ENCODE data around the gene CRKL. TPM values are rescaled to one million over a fixed set of nuclear protein-coding genes. Genes with fewer than 3 reads are reported as not detected.

The CRKL gene
- total RNA-seq, 1 experiment from 2014 or later: 27.4 TPM

DNA sequence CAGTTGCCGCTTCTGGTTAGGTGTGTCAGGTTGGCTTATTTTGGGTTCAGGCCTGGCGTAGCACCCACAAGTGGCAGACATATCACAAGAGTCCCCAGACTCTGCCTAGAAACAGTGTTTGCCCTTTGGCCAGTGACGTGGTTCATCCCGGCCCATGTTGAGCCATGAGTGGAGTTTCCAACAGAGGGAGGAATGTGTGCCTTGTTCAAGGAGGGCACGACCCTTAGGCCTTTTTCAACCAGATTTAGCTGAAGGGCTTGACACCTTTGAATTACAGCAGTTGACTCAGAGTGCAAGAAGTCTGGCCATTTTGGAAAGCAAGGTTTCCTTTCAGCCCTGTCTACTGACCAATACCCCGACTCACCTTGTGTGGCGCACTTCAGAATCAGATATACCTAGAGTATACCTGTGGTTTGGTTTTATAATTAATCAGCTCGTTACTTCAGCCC lies 34.7 kb downstream of the CRKL start:
- DNase-seq (ENCODE audit: low spot score): no peak

- no peak for DNase-seq (ENCODE audit: low spot score)
Measured at GRCh38 chr22:20952544-20953341, 35.5 kb downstream of the CRKL start.

DNA sequence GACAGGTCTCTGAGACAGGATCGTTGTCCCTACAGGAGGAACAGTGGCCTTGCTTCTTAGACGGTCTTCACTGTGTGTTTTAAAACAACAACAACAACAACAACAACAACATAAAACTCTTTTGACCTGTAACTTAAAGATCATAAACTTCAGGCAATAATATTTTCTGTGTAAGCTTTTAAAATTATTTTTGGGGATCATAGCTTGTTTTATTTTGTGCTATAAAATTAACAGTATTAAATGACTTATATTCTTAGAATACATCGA lies 36.1 kb downstream of the CRKL start:
- DNase-seq (ENCODE audit: low spot score): no peak

- DNase-seq (ENCODE audit: low spot score): no peak
Measured at GRCh38 chr22:20953668-20954500, 36.7 kb downstream of the CRKL start.

- no peak for DNase-seq (ENCODE audit: low spot score)
Measured at GRCh38 chr22:20955548-20955947, 38.3 kb downstream of the CRKL start.

DNA sequence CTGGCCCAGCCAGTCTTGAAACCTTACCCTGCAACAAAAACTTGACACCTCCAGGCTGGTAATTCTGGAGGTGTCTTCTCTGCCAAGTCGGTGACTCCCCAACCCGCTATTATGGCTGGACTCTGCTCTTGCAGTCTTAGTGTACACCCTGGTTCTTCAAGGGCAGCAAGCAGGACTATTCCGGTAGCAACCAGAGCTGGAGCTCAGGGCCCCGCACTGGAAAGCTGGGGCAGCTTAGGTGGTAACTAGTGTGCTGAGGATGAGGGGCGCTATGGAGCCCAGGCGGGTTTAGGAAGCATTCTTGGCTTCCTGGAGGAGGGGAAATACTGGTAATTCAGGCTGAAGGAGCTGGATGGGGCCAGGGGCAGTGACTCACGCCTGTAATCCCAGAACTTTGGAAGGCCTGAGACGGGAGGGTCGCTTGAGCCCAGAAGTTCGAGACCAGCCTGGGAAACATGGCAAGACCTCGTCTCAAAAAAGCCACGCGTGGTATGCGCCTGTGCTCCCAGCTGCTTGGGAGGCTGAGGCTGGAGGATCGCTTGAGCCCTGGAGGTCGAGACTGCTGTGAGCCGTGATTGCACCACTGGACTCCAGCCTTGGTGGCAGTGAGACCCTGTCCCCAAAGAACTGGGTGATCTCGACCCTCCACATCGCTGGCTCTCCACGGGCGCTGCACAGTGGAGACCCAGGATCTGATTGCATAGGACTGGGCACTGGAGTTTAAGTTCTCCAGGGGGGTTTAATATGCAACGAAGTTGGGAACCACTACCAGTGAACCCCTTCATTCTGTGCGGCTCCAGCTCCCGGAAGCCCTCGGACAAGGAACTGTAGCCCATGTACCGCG lies 39.3 kb downstream of the CRKL start:
- DNase-seq (ENCODE audit: low spot score): no peak

DNA sequence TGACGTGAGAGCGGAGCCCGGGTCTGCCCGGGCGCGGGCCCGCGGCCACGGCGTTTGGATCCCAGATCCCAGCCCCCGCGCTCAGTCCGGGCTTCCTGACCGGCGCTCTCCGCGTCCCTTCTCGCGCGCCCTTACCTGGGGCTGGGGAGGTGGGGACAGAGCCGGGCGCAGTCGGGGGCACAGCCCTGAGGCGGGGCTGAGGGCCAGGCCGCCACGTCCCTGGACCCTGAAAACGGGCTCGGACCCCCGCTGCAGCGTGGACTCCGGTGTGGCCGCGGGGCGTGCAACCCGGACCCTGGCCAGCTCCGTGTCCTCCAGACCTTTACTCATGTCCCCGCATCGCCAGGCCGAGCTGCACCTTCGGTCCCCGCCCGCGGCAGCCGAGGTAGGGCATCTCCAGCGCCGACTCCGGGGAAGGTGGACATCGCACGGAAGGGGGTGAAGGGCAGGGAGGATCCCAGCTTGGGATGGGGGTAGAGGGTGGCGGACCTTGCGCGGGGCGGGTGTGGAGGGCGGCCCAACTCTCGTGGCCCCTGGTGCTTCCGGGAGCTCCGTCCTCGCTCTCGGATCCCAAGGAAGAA lies 40.0 kb downstream of the CRKL start:
- no peak for DNase-seq (ENCODE audit: low spot score)

DNA sequence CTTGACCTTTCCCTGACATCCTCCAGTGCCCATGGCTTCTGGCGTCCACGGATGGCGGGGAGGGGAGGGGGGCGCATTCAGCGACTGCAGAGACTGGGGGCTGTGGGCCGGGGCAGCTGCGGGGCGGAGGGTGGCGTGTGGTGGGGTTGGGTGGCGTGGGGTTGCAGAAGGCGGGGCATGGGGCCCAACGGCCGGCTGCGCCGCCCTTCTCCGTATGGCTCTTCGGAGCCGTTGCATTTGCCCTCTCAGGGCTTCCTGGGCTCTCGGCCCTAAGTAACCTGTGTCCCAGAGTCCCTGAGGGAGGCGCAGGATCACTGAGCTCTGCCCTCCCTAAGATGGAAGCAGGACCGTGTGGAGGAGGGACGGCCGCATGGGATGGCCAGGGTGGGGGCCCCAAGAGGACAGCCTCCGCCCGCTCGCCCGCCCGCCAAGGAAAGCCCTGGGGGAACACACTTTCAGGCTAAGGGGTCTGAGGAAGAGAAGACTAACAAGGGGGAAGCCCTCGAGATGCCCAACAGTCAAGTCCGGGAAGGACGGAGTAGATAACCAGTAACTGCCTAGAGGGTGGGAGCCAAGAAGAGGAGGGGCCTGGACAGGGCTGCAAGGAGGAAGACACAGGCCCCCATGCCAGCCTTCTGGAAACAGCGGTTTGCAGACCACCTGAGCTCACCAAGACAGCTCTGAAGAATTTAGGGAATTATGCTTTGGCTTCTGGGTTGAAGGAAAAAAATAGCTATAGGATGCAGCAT lies 40.6 kb downstream of the CRKL start:
- no peak for DNase-seq (ENCODE audit: low spot score)

GRCh38 chr22:20959578-20960461 lies 42.6 kb downstream of the CRKL start:
- DNase-seq (ENCODE audit: low spot score): no peak

DNA sequence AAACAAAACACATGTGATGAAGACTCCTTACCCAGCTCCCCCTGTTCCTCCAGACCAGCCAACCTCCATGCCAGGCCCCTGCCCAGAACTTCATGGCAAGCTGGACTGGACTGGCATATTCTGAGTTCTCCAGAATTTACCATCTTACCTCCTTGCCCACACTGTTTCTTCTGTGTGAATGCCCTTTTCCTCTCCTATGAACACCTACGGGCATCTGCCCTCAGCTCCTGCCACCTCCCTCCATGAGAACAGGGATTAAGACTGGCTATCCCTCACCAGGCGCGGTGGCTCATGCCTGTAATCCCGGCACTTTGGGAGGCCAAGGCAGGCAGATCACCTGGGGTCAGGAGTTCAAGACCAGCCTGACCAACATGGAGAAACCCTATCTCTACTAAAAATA lies 43.4 kb downstream of the CRKL start:
- DNase-seq (ENCODE audit: low spot score): no peak

- no peak for DNase-seq (ENCODE audit: low spot score)
Measured at GRCh38 chr22:20962491-20962945, 45.3 kb downstream of the CRKL start.

DNA sequence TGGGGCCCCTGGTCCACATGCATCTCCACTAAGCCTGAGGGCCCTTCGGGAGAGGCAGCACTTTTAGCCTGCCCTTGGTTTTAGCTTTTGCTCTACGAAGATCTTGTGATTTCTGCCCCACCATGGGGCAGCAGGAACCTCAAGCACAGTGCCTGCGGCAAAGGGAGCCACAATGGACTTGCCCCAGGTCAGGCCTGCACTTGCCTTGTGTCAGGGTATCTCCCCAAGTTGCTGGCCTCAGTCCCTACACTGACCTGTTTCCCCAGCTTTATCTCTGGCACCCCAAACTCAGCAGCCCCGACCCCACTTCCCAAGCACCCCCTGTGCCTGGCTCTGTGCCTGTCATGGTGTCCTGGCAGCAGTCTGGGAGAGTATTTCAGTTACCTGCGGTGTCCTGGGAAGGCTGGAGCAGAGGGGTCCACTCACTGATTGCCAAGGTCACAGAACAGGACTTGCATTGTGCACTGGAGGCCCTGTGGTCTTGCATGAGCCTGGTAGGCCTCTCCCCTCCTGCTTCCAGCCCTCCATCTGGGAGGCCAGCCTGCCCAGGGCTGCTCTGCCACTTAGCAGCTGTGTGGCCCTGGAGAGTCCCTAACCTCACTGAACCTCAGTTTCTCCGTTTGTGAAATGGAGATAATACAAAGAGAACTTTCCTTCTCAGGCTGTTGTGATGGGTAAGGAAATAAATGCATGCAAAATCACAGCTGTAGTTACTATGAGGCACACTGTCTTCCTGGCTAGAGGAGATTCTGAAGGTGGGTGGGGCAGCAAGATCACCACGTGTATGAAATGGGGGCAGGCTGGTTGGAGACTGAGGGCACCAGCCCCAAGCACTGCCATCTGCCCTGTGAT lies 46.2 kb downstream of the CRKL start:
- no peak for DNase-seq (ENCODE audit: low spot score)

DNA sequence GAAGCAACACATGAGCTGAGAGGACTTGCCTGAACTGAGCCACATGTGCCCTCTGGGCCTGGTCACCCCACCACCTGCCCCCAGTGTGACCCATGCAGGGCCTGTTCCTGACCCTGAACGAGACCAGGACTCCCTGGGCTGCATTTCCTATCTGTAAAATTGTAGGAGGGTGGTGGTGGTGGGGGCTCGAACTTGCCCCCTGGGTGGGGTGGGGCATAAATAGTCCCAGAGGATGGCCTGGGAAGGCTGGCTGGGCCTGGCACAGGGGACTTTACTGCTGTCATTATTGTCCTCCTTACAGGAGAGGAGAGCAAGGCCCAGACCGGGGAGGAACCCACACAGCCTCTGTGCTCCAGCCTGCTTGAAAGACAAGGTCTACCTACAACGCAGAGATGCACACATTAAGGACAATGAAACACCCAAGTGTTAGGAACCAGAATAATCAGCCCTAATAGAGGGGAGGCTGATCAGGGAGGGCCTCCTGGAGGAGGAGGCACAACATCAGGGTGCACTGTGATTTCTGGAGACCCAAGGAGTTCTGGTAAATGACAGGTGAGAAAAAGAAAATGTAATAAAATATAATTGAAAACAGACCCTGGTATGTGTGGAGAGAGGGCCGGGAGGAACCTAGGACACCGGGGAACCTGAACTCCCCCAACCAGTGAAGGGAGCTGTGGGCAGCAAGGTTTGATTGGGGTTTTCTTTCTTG lies 47.0 kb downstream of the CRKL start:
- no peak for DNase-seq (ENCODE audit: low spot score)

DNA sequence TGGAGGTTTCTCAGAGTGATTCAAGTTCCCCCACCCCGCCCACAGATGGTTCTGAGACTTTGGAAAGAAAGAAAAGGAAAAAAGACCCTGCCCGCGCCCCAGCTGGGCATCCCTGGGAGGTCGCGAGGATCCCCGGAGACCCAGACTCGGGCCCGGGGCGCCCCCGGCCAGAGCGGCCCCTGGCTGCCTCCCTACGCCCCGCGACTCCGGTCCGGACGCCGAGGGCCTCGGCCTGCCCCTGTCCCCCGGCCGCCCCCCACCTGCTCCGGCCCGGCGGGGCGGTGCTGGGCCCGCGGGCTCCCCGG lies 47.5 kb downstream of the CRKL start:
- DNase-seq (ENCODE audit: low spot score): no peak

GRCh38 chr22:20965104-20965887 lies 48.1 kb downstream of the CRKL start:
- no peak for DNase-seq (ENCODE audit: low spot score)

GRCh38 chr22:20965888-20966855 lies 49.0 kb downstream of the CRKL start:
- DNase-seq (ENCODE audit: low spot score): no peak
